Measurements from ENCODE around the gene TRPM2. TPM values are rescaled to one million over a fixed set of nuclear protein-coding genes. Genes with fewer than 3 reads are reported as not detected.

TRPM2 gene
- total and polyA plus RNA-seq, 2 of the 4 experiments (the other 2 are of a cell fraction): not detected

DNA sequence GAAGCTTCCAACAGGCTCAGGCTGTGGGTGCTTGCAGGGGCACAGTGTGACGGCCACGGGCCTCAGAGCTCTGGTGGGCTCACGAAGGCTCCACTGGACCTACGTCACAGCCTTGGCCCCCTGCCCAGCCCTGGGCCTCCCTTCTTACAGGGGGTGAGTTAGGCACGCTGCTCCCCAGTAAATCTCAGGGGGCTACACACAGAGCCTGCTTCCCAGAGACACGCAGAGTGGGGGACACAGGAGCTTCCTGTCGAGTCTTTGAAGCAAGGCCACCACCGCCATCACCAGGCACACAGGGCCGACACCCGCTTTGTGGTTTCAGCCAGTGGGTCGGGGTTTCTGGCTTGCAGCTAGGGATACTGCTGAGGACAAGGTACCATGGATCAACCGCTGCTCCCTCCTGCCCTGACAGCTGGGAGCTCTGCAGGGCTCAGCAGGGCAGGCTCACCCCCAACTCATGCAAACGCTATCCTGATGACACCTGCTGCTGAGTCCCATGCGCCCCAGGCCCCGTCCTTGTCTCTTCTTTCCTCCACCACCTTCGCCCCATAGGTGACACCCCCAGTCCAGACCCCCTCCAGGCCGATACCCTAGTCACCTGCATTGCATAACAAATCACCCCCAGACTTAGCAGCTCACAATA is 8.8 kb upstream of the TRPM2 start:
- H3K4me2 ChIP-seq (ENCODE audit: low read depth, low read length): no peak overlapping the region
- H2BK20ac ChIP-seq (ENCODE audit: low read depth, low read length): no peak overlapping the region
- H3K9me3 ChIP-seq (ENCODE audit: control insufficient read depth, insufficient read depth, low read length): no peaks in the 10 kb centered on the region
- dilution Hi-C loops (cut with HindIII; ENCODE audit: low sequenced_read_pairs, unreplicated experiment) (no loop called here), in situ Hi-C loops (cut with MboI; ENCODE audit: low sequenced_read_pairs) (no loop called here), intact Hi-C loops (cut with micrococcal nuclease) (no loop called here)
- no peak overlapping the region for H3K56ac ChIP-seq (ENCODE audit: extremely low read depth, insufficient read depth, low read length)
- ChIA-PET CTCF (no interaction called here), POLR2A (ENCODE audit: unreplicated experiment) (no interaction called here)
- H3K27me3 ChIP-seq (ENCODE audit: control insufficient read depth, insufficient read depth, low read length): peaks cover 33% of the 10 kb centered on the region
- H4K8ac ChIP-seq (ENCODE audit: low read depth in 2 of 2, low read length in 2 of 2): no peak overlapping the region
- H2AK5ac ChIP-seq (ENCODE audit: low read depth, low read length): no peak overlapping the region
- no peak overlapping the region for H3K4me3 ChIP-seq (ENCODE audit: insufficient read depth, low read depth, low read length)
- H4K20me1 ChIP-seq (ENCODE audit: insufficient read depth, low read length): no peaks in the 10 kb centered on the region
- DNase-seq (no peak), ATAC-seq (ENCODE audit: low read depth) (no peak)
- H3K14ac ChIP-seq (replicated peaks; ENCODE audit: low read depth, low read length): no peak overlapping the region
- no peak overlapping the region for H2AK9ac ChIP-seq (replicated peaks; ENCODE audit: low read depth, low read length, poor library complexity)
- H3K18ac ChIP-seq (ENCODE audit: low read depth, low read length): no peak overlapping the region
- BruUV-seq (replicated peaks): no TSS peak
- H4K91ac ChIP-seq (ENCODE audit: insufficient read depth, low read depth, low read length): no peak overlapping the region
- H3K4ac ChIP-seq (ENCODE audit: low read depth, low read length): no peak overlapping the region
- no peak overlapping the region for H4K5ac ChIP-seq (ENCODE audit: low read depth, low read length)
- WGBS, 2 experiments (ENCODE audit: extremely low coverage in 2 of 2, insufficient read length in 1 of 2): 74% methylated on average over 5 of the region's 17 CpGs; no CpG with 5 or more reads in 1 of the 2 experiments
- no peak overlapping the region for H2BK120ac ChIP-seq (ENCODE audit: low read depth, low read length)
- H3K36me3 ChIP-seq (ENCODE audit: control insufficient read depth, insufficient read depth, low read length): no peaks in the 10 kb centered on the region
- no peak overlapping the region for H2BK15ac ChIP-seq (ENCODE audit: low read depth, low read length)
- H3K23ac ChIP-seq (ENCODE audit: low read depth, low read length): no peak overlapping the region
- H3K9ac ChIP-seq (ENCODE audit: low read depth, low read length): no peak overlapping the region
- H3K9me1 ChIP-seq (ENCODE audit: insufficient read depth, low read length): peaks cover 5% of the 10 kb centered on the region; the same call in 1 of the 2 replicates
- no peak overlapping the region for H3K27ac ChIP-seq (ENCODE audit: insufficient read depth, low read length)
- no peak overlapping the region for H2BK5ac ChIP-seq (ENCODE audit: low read depth, low read length, poor library complexity, severe bottlenecking)
- peaks cover 1% of the 10 kb centered on the region; the same call in 1 of the 2 replicates for H3K4me1 ChIP-seq (ENCODE audit: control insufficient read depth, insufficient read depth, low read length)
- TF ChIP-seq POLR2A (IDR thresholded peaks at IDR 0.05; ENCODE audit: low read depth, low read length) (no peak), CEBPB (IDR thresholded peaks at IDR 0.05; ENCODE audit: low read depth, low read length) (no peak), RCOR1 (IDR thresholded peaks at IDR 0.05; ENCODE audit: insufficient replicate concordance, low read length) (no peak), CHD1 (IDR thresholded peaks at IDR 0.05; ENCODE audit: low read depth, low read length) (no peak), BHLHE40 (IDR thresholded peaks at IDR 0.05; ENCODE audit: low read depth, low read length) (no peak), NFE2L2 (IDR thresholded peaks at IDR 0.05; ENCODE audit: low read depth, low read length) (no peak), MAZ (IDR thresholded peaks at IDR 0.05; ENCODE audit: borderline replicate concordance, low read depth, low read length) (no peak), RAD21 (IDR thresholded peaks at IDR 0.05; ENCODE audit: low read length) (no peak), MAFK (IDR thresholded peaks at IDR 0.05; ENCODE audit: low read depth, low read length) (no peak), FOS (IDR thresholded peaks at IDR 0.05; ENCODE audit: low read depth, low read length) (no peak), SMC3 (IDR thresholded peaks at IDR 0.05; ENCODE audit: low read depth, low read length) (no peak)
- TF ChIP-seq, protein P1, sequence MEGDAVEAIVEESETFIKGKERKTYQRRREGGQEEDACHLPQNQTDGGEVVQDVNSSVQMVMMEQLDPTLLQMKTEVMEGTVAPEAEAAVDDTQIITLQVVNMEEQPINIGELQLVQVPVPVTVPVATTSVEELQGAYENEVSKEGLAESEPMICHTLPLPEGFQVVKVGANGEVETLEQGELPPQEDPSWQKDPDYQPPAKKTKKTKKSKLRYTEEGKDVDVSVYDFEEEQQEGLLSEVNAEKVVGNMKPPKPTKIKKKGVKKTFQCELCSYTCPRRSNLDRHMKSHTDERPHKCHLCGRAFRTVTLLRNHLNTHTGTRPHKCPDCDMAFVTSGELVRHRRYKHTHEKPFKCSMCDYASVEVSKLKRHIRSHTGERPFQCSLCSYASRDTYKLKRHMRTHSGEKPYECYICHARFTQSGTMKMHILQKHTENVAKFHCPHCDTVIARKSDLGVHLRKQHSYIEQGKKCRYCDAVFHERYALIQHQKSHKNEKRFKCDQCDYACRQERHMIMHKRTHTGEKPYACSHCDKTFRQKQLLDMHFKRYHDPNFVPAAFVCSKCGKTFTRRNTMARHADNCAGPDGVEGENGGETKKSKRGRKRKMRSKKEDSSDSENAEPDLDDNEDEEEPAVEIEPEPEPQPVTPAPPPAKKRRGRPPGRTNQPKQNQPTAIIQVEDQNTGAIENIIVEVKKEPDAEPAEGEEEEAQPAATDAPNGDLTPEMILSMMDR (conservative IDR thresholded peaks at IDR 0.05; ENCODE audit: low read depth, low read length): no peak
- TF ChIP-seq, protein P2, sequence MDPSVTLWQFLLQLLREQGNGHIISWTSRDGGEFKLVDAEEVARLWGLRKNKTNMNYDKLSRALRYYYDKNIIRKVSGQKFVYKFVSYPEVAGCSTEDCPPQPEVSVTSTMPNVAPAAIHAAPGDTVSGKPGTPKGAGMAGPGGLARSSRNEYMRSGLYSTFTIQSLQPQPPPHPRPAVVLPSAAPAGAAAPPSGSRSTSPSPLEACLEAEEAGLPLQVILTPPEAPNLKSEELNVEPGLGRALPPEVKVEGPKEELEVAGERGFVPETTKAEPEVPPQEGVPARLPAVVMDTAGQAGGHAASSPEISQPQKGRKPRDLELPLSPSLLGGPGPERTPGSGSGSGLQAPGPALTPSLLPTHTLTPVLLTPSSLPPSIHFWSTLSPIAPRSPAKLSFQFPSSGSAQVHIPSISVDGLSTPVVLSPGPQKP (IDR thresholded peaks at IDR 0.05; ENCODE audit: borderline replicate concordance, low read depth, low read length): no peak
- TF ChIP-seq, protein P3, sequence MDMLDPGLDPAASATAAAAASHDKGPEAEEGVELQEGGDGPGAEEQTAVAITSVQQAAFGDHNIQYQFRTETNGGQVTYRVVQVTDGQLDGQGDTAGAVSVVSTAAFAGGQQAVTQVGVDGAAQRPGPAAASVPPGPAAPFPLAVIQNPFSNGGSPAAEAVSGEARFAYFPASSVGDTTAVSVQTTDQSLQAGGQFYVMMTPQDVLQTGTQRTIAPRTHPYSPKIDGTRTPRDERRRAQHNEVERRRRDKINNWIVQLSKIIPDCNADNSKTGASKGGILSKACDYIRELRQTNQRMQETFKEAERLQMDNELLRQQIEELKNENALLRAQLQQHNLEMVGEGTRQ (IDR thresholded peaks at IDR 0.05; ENCODE audit: low read depth, low read length): no peak
- H3K79me1 ChIP-seq (ENCODE audit: low read depth in 1 of 2, low read length in 2 of 2): no peaks in the 10 kb centered on the region
- no peak overlapping the region for H2AFZ ChIP-seq (replicated peaks; ENCODE audit: low read length, poor library complexity)

All from IMR-90 (cell line).